Spinal cord (tissue), 10 donors: ENCODE measurements around the gene TPM1. TPM values are rescaled to one million over a fixed set of nuclear protein-coding genes. Genes with fewer than 3 reads are reported as not detected.

Source experiments
- DNase-seq, 6 donors: peaks; one replicate each; pipeline versions ENCODE4 v3.0.0 to v3.0.0-alpha.2; 2013 to 2015; ENCODE audit warnings: low spot score in 6 of 6, low read depth in 4 of 6
- H3K27ac ChIP-seq: one replicate; pipeline ENCODE4 v1.5.1; 2013; ENCODE audit warnings: low read depth, low read length, control low read depth
- H3K27me3 ChIP-seq: one replicate; pipeline ENCODE4 v1.6.1; 2013; ENCODE audit warnings: low read length; ENCODE audit not compliant: control insufficient read depth, insufficient read depth
- H3K36me3 ChIP-seq: one replicate; pipeline ENCODE4 v1.6.1; 2013; ENCODE audit warnings: low read length; ENCODE audit not compliant: control insufficient read depth, insufficient read depth
- H3K4me1 ChIP-seq: one replicate; pipeline ENCODE4 v1.6.1; 2013; ENCODE audit warnings: low read length; ENCODE audit not compliant: control insufficient read depth, insufficient read depth
- H3K4me3 ChIP-seq: one replicate; pipeline ENCODE4 v1.5.1; 2013; ENCODE audit warnings: low read depth, low read length, control low read depth
- H3K9me3 ChIP-seq: one replicate; pipeline ENCODE4 v1.6.1; 2013; ENCODE audit warnings: low read length; ENCODE audit not compliant: control insufficient read depth, insufficient read depth
- WGBS: methylation state at CpG from one replicate; pipeline ENCODE4 v1.1.5; 2013; ENCODE audit warnings: missing lambda C conversion rate; ENCODE audit not compliant: insufficient coverage; 5-methylcytosine and 5-hydroxymethylcytosine counted together
- polyA plus RNA-seq, 2 donors: library from polyadenylated mRNA; unstranded; fragments of 120-200 nt; gene quantifications; one replicate each; pipeline ENCODE4 v1.2.1, GENCODE V29; 2013; ENCODE audit not compliant: insufficient read length in 2 of 2
- total RNA-seq, 2 donors: library from RNA; depleted of rRNA in 1 of 2; stranded (reverse); fragments of 120-200 nt in 1 of 2; fragments of >200 nt in 1 of 2; gene quantifications; one replicate each; pipeline versions ENCODE4 v1.2.3 to v1.2.4, GENCODE V29; 2013 to 2014
- donor health status: healthy.

TPM1 gene
- total and polyA plus RNA-seq, 4 donors, result 184 to 480 (median 216) TPM

GRCh38 chr15:63037976-63038720 is 4.4 kb upstream of the TPM1 start:
- peak in 1 of 6 donors; percentile 28 for DNase-seq
- Histone ChIP-seq H3K27ac (no peak overlapping the region), H3K36me3 (no peaks in the 10 kb centered on the region), H3K4me1 (peaks cover 16% of the 10 kb centered on the region), H3K9me3 (no peaks in the 10 kb centered on the region), H3K27me3 (peaks cover 8% of the 10 kb centered on the region), H3K4me3 (no peak overlapping the region)
- 65% methylated on average over 4 of the region's 10 CpGs for WGBS

GRCh38 chr15:63038926-63039673 is 3.4 kb upstream of the TPM1 start:
- Histone ChIP-seq H3K9me3 (no peaks in the 10 kb centered on the region), H3K4me1 (peaks cover 26% of the 10 kb centered on the region), H3K27me3 (peaks cover 17% of the 10 kb centered on the region), H3K27ac (no peak overlapping the region), H3K4me3 (no peak overlapping the region), H3K36me3 (no peaks in the 10 kb centered on the region)
- no peak for DNase-seq
- 95% methylated on average over 4 of the region's 5 CpGs for WGBS

GRCh38 chr15:63039811-63040210 is 2.7 kb upstream of the TPM1 start:
- peaks cover 29% of the 10 kb centered on the region for H3K4me1 ChIP-seq
- no peak overlapping the region for H3K4me3 ChIP-seq
- H3K36me3 ChIP-seq, result no peaks in the 10 kb centered on the region
- no peaks in the 10 kb centered on the region for H3K9me3 ChIP-seq
- no peak for DNase-seq
- WGBS, result 86% methylated on average over 3 of the region's 4 CpGs
- no peak overlapping the region for H3K27ac ChIP-seq
- peaks cover 23% of the 10 kb centered on the region for H3K27me3 ChIP-seq

GRCh38 chr15:63040509-63040908 is 2.0 kb upstream of the TPM1 start:
- WGBS, result 88% methylated on average over 4 of the region's 6 CpGs
- Histone ChIP-seq H3K27me3 (peaks cover 30% of the 10 kb centered on the region), H3K4me1 (peaks cover 29% of the 10 kb centered on the region)

GRCh38 chr15:63040954-63041353 is 1.6 kb upstream of the TPM1 start:
- Histone ChIP-seq H3K36me3 (no peaks in the 10 kb centered on the region), H3K27ac (no peak overlapping the region), H3K4me1 (peaks cover 29% of the 10 kb centered on the region), H3K9me3 (no peaks in the 10 kb centered on the region), H3K27me3 (peaks cover 32% of the 10 kb centered on the region), H3K4me3 (no peak overlapping the region)
- DNase-seq, result no peak
- WGBS, result 83% methylated on average over 6 of the region's 6 CpGs

More at GRCh38 chr15:63040509-63040908, 2.0 kb upstream of the TPM1 start:
- Histone ChIP-seq H3K9me3 (no peaks in the 10 kb centered on the region), H3K27ac (no peak overlapping the region), H3K4me3 (no peak overlapping the region), H3K36me3 (no peaks in the 10 kb centered on the region)
- DNase-seq, result no peak

DNA sequence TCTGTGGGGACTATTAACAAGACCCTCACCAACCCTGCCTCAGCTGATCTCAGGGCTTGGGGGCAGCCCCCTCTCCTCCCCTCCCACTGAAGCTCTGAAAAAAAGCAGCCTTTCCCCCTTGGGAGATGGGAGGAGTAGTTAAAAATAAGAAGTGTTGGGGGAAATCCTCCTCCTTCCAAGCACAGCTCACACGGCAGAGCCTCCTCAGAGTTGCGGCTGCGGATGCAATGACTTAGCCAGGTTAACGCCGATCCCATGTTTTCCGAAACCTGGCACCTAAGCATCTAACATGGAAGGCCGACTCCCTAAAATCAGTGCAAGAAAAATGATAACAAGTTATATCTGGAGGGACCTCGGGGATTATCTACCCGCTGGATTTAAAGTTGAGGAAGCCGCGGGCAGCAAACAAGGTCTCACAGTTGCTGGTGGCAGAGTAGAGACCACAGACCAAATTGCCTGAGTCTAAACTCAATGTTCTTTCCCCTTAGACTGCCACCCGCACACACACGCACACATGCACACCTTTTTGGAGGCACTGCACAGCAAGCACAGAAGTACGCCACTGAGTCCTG is 1.1 kb upstream of the TPM1 start:
- Histone ChIP-seq H3K27ac (no peak overlapping the region), H3K4me1 (peaks cover 29% of the 10 kb centered on the region)
- no peak for DNase-seq

DNA sequence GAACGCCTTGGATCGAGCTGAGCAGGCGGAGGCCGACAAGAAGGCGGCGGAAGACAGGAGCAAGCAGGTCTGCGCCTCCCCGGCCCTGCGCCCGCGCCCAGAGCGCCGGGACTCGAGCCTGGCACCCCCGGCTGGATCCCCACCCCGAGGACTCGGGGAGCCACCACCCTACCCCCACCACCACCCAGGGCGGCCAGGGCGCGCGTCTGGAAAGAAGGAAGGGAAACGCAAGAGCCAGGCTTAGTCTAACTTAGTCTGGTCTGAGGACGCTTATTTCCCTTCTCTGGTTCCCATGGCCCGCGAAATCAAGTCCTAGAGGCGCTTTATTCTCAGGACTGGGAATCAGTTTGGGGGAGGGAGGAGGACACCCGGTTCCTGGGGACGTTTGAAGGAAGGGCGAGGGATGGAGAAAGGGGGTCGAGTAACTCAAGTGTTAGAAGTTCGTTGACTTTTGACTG is 359 bp downstream of the TPM1 start:
- H3K4me3 ChIP-seq, result peak overlapping the region; percentile 49
- peak overlapping the region; percentile 50 for H3K27ac ChIP-seq
- WGBS, result 0% methylated on average over 23 of the region's 31 CpGs
- peak in 2 of 6 donors; percentile 43 to 49 for DNase-seq
- peaks cover 37% of the 10 kb centered on the region for H3K4me1 ChIP-seq
- peaks cover 35% of the 10 kb centered on the region for H3K27me3 ChIP-seq
- no peaks in the 10 kb centered on the region for H3K9me3 ChIP-seq
- no peaks in the 10 kb centered on the region for H3K36me3 ChIP-seq

More for the DNA sequence above, 1.1 kb upstream of the TPM1 start:
- no peaks in the 10 kb centered on the region for H3K9me3 ChIP-seq
- H3K4me3 ChIP-seq, result peak overlapping the region; percentile 49
- 54% methylated on average over 10 of the region's 14 CpGs for WGBS
- peaks cover 30% of the 10 kb centered on the region for H3K27me3 ChIP-seq
- H3K36me3 ChIP-seq, result no peaks in the 10 kb centered on the region

GRCh38 chr15:63043335-63044076 is 959 bp downstream of the TPM1 start:
- H3K27me3 ChIP-seq, result peaks cover 35% of the 10 kb centered on the region
- H3K27ac ChIP-seq, result peak overlapping the region; percentile 50
- H3K4me3 ChIP-seq, result peak overlapping the region; percentile 49
- WGBS, result 0% methylated on average over 54 of the region's 54 CpGs
- peaks cover 39% of the 10 kb centered on the region for H3K4me1 ChIP-seq
- no peaks in the 10 kb centered on the region for H3K9me3 ChIP-seq
- no peak for DNase-seq
- no peaks in the 10 kb centered on the region for H3K36me3 ChIP-seq

- no peaks in the 10 kb centered on the region for H3K9me3 ChIP-seq
- H3K27ac ChIP-seq, result peak overlapping the region; percentile 33
- peaks cover 35% of the 10 kb centered on the region for H3K27me3 ChIP-seq
- WGBS, result 53% methylated on average over 5 of the region's 7 CpGs
- peak overlapping the region; percentile 49 for H3K4me3 ChIP-seq
- H3K36me3 ChIP-seq, result no peaks in the 10 kb centered on the region
- no peak for DNase-seq
- H3K4me1 ChIP-seq, result peaks cover 45% of the 10 kb centered on the region
These were observed 1.6 kb downstream of the TPM1 start for GRCh38 chr15:63044077-63044644.
